Breast epithelium (tissue), 3 donors: ENCODE measurements around the gene FPGS. TPM values are rescaled to one million over a fixed set of nuclear protein-coding genes. Genes with fewer than 3 reads are reported as not detected.

Experiments
- total RNA-seq, 3 donors: library from RNA; depleted of rRNA; stranded (reverse); fragments of >200 nt; gene quantifications; one replicate each; pipeline ENCODE4 v1.1.0, GENCODE V29; 2016

Gene FPGS
- total RNA-seq, 3 donors from 2014 or later = 56.3 to 108 (median 78.6) TPM

Other genes with a start within 250 kb of the FPGS start
- gene STXBP1, start 190.6 kb upstream of the FPGS start, total RNA-seq = 10 to 100 TPM; 19.0 to 45.9 (median 43.2) TPM
- 1 to 10 TPM in 2 of 3 donors, not detected in 1; 2.0 TPM for gene CFAP157, start 95.9 kb upstream of the FPGS start, total RNA-seq
- 10 to 100 TPM; 19.0 to 26.2 (median 23.3) TPM for gene PTRH1, start 87.2 kb upstream of the FPGS start, total RNA-seq
- under 1 TPM; under 0.01 to 0.59 (median 0.16) TPM for gene TTC16, start 86.8 kb upstream of the FPGS start, total RNA-seq
- gene TOR2A, start 67.6 kb upstream of the FPGS start, total RNA-seq = 10 to 100 TPM in 1 of 3 donors, 1 to 10 TPM in 2; 9.5 to 16.7 (median 9.6) TPM
- gene SH2D3C, start 24.2 kb upstream of the FPGS start, total RNA-seq = 10 to 100 TPM in 1 of 3 donors, 1 to 10 TPM in 2; 6.0 to 15.4 (median 6.9) TPM
- gene CDK9, start 16.8 kb upstream of the FPGS start, total RNA-seq = 10 to 100 TPM; 60.0 to 70.4 (median 63.9) TPM
- gene ENG, start 51.8 kb downstream of the FPGS start, total RNA-seq = 10 to 100 TPM; 21.5 to 50.8 (median 30.9) TPM
- 10 to 100 TPM; 23.5 to 30.2 (median 23.6) TPM for gene AK1, start 74.8 kb downstream of the FPGS start, total RNA-seq
- gene ST6GALNAC6, start 96.7 kb downstream of the FPGS start, total RNA-seq = 100 to 1,000 TPM in 2 of 3 donors, 10 to 100 TPM in 1; 61.5 to 175 (median 103) TPM
- gene ST6GALNAC4, start 114.2 kb downstream of the FPGS start, total RNA-seq = 10 to 100 TPM; 17.6 to 44.6 (median 24.0) TPM
- gene PIP5KL1, start 127.9 kb downstream of the FPGS start, total RNA-seq = 10 to 100 TPM in 1 of 3 donors, 1 to 10 TPM in 2; 2.2 to 10.1 (median 5.2) TPM
- 10 to 100 TPM; 10.6 to 17.4 (median 17.1) TPM for gene DPM2, start 135.0 kb downstream of the FPGS start, total RNA-seq
- gene EEIG1, start 178.1 kb downstream of the FPGS start, total RNA-seq = 10 to 100 TPM in 2 of 3 donors, 1 to 10 TPM in 1; 7.7 to 32.1 (median 19.7) TPM